A673 (cell line): Measurements from ENCODE around the gene RPS29.

Experiments used
- CTCF ChIP-seq: fragments of 300-800, 200-600 bp; sonication (generic); conservative IDR thresholded peaks from 2 replicates; pipeline ENCODE4 v1.5.1; 2017; ENCODE audit warnings: low read depth, mild to moderate bottlenecking, antibody characterized with exemption, low read length, moderate library complexity, mixed read lengths
- EZH2 ChIP-seq: fragments of 200-600 bp; sonication (generic); IDR thresholded peaks from 2 replicates; pipeline ENCODE4 v1.6.1; 2017; ENCODE audit warnings: borderline replicate concordance, low read depth, mild to moderate bottlenecking, mixed read lengths, antibody characterized with exemption, low read length; ENCODE audit not compliant: poor library complexity, severe bottlenecking

DNA sequence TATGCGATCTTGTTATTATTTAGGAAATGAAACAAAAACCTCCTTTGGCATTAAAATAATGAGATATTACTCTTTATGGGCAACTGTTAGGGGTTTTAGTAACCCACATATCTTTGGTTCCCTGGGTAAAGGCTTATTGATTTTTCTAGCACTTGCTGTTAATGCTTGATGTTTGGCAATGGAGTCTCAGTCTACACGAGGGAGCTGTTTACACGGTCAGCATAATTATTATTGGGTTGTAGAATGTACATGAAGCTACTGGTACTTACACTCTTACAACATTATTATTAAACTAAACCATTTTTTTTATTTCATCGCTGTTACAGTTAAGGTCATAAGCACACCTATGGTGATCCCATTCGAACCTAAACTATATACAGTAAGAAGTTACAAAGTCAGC, 12.1 kb downstream of the RPS29 start:
- TF ChIP-seq CTCF (no peak), EZH2 (no peak)
